Left lung (tissue), 10 donors: ENCODE data around the gene KIAA1755. TPM values are rescaled to one million over a fixed set of nuclear protein-coding genes. Genes with fewer than 3 reads are reported as not detected.

Experiments used
- ATAC-seq: fragments of 200-7000 bp; cut with Tn5 transposase; one replicate; pipeline ENCODE4 v1.9.1; 2020; ENCODE audit warnings: moderate library complexity
- DNase-seq, 4 donors: peaks; one replicate each; pipeline ENCODE4 v3.0.0-alpha.2; 2013 to 2020
- H3K27ac ChIP-seq, 2 donors: fragments of 200-600 bp; sonication (generic) in 1 of 2; one replicate each; pipeline versions ENCODE4 v1.5.0 to v1.8.0; 2020 to 2021
- H3K27me3 ChIP-seq, 2 donors: fragments of 200-600 bp; sonication (generic) in 1 of 2; one replicate each; pipeline versions ENCODE4 v1.5.0 to v1.8.0; 2020 to 2021
- H3K36me3 ChIP-seq, 2 donors: fragments of 200-600 bp; sonication (generic) in 1 of 2; one replicate each; pipeline versions ENCODE4 v1.5.0 to v1.8.0; 2020 to 2021
- H3K4me1 ChIP-seq, 2 donors: fragments of 200-600 bp; one replicate each; pipeline ENCODE4 v1.8.0; 2021
- H3K4me3 ChIP-seq, 2 donors: fragments of 200-600 bp; sonication (generic) in 1 of 2; one replicate each; pipeline versions ENCODE4 v1.5.0 to v1.8.0; 2020 to 2021; ENCODE audit warnings: mild to moderate bottlenecking in 1 of 2
- H3K9me3 ChIP-seq, 2 donors: fragments of 200-600 bp; sonication (generic) in 1 of 2; one replicate each; pipeline versions ENCODE4 v1.5.0 to v1.8.0; 2020 to 2021
- intact Hi-C, 2 donors: fragments of 100-400 bp; cut with DNase I; formaldehyde crosslinking; loops; one replicate each; pipeline versions ENCODE4 v1.11.2 to v1.14.2; 2022
- polyA plus RNA-seq, 6 donors: library from polyadenylated mRNA; unstranded; fragments of 120-200 nt; gene quantifications; one replicate each; pipeline ENCODE4 v1.2.1, GENCODE V29; 2013; ENCODE audit not compliant: insufficient read length in 6 of 6
- total RNA-seq, 2 donors: library from RNA; stranded (reverse); fragmentation: NEBNext Ultra II Directional; extraction: Animal tissue kit (Norgen Biotek cat#: 25700); gene quantifications; one replicate each; pipeline ENCODE4 v1.2.1, GENCODE V29; 2021
- TF ChIP-seq, protein P1 (sequence below), 2 donors: fragments of 200-600 bp; sonication (generic) in 1 of 2; IDR thresholded peaks; one replicate each; pipeline versions ENCODE4 v1.5.0 to v1.8.0; 2021; ENCODE audit warnings: antibody characterized with exemption in 2 of 2
- donor health status: DM: no; HTN: yes; CAD: no.
- donor health status: DM: no; HTN: no; CAD: no.

Gene KIAA1755
- total and polyA plus RNA-seq, 8 donors, result 2.6 to 6.4 (median 3.1) TPM

DNA sequence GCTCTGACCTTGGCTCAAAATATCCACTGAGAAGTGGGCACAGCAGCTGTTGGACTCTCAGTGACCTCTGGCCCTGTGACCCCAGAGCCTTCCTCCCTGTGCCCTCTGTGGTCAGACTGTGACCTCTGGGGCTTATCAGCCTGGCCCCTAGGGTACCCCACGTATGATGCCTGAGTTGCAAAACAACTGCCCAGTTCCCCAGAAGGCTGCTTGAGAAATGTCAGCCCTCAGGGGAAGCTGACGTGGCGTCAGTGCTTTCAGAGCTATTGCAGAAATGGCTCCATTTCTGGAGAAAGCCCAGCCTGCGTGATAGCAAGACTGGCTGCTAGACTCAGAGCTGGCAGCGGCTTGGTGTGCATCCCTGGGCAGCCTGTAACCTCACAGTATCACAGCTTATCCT lies 63.9 kb downstream of the KIAA1755 start:
- Histone ChIP-seq H3K27ac (peak overlapping the region; percentile 16 to 82), H3K4me1 (peaks cover 0 to 50% of the 10 kb centered on the region in 2 donors), H3K36me3 (no peaks in the 10 kb centered on the region), H3K27me3 (no peaks in the 10 kb centered on the region), H3K4me3 (no peak overlapping the region), H3K9me3 (no peaks in the 10 kb centered on the region)
- ATAC-seq (peak; percentile 58), DNase-seq (peak in 3 of 4 donors; percentile 50 to 83 (median 80))
- intact Hi-C loops, result no loop called here
- TF ChIP-seq, protein P1, sequence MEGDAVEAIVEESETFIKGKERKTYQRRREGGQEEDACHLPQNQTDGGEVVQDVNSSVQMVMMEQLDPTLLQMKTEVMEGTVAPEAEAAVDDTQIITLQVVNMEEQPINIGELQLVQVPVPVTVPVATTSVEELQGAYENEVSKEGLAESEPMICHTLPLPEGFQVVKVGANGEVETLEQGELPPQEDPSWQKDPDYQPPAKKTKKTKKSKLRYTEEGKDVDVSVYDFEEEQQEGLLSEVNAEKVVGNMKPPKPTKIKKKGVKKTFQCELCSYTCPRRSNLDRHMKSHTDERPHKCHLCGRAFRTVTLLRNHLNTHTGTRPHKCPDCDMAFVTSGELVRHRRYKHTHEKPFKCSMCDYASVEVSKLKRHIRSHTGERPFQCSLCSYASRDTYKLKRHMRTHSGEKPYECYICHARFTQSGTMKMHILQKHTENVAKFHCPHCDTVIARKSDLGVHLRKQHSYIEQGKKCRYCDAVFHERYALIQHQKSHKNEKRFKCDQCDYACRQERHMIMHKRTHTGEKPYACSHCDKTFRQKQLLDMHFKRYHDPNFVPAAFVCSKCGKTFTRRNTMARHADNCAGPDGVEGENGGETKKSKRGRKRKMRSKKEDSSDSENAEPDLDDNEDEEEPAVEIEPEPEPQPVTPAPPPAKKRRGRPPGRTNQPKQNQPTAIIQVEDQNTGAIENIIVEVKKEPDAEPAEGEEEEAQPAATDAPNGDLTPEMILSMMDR (IDR thresholded peaks at IDR 0.05), result no peak

- no peak for DNase-seq
- intact Hi-C loops, result no loop called here
- ATAC-seq, result peak; percentile 6
These were observed 64.5 kb downstream of the KIAA1755 start for GRCh38 chr20:38196076-38196475.

GRCh38 chr20:38195521-38195920 lies 65.0 kb downstream of the KIAA1755 start:
- TF ChIP-seq, protein P1 (IDR thresholded peaks at IDR 0.05), result no peak
- no peaks in the 10 kb centered on the region for H3K27me3 ChIP-seq
- H3K4me3 ChIP-seq, result no peak overlapping the region
- peaks cover 0 to 46% of the 10 kb centered on the region in 2 donors for H3K4me1 ChIP-seq
- no peaks in the 10 kb centered on the region for H3K9me3 ChIP-seq
- DNase-seq (no peak), ATAC-seq (peak; percentile 18)
- intact Hi-C loops, result no loop called here
- no peaks in the 10 kb centered on the region for H3K36me3 ChIP-seq
- H3K27ac ChIP-seq, result no peak overlapping the region

More at GRCh38 chr20:38196076-38196475, 64.5 kb downstream of the KIAA1755 start:
- no peaks in the 10 kb centered on the region for H3K27me3 ChIP-seq
- TF ChIP-seq, protein P1 (IDR thresholded peaks at IDR 0.05), result no peak
- H3K36me3 ChIP-seq, result no peaks in the 10 kb centered on the region
- H3K4me1 ChIP-seq, result peaks cover 0 to 46% of the 10 kb centered on the region in 2 donors
- no peaks in the 10 kb centered on the region for H3K9me3 ChIP-seq
- no peak overlapping the region for H3K4me3 ChIP-seq
- peak overlapping the region; percentile 16 to 82 for H3K27ac ChIP-seq

GRCh38 chr20:38194971-38195504 lies 65.5 kb downstream of the KIAA1755 start:
- peaks cover 0 to 46% of the 10 kb centered on the region in 2 donors for H3K4me1 ChIP-seq
- TF ChIP-seq, protein P1 (IDR thresholded peaks at IDR 0.05), result no peak
- H3K4me3 ChIP-seq, result no peak overlapping the region
- no peaks in the 10 kb centered on the region for H3K9me3 ChIP-seq
- intact Hi-C loops, result no loop called here
- DNase-seq, result no peak
- H3K27me3 ChIP-seq, result no peaks in the 10 kb centered on the region
- no peak overlapping the region for H3K27ac ChIP-seq
- peak; percentile 34 for ATAC-seq
- no peaks in the 10 kb centered on the region for H3K36me3 ChIP-seq

DNA sequence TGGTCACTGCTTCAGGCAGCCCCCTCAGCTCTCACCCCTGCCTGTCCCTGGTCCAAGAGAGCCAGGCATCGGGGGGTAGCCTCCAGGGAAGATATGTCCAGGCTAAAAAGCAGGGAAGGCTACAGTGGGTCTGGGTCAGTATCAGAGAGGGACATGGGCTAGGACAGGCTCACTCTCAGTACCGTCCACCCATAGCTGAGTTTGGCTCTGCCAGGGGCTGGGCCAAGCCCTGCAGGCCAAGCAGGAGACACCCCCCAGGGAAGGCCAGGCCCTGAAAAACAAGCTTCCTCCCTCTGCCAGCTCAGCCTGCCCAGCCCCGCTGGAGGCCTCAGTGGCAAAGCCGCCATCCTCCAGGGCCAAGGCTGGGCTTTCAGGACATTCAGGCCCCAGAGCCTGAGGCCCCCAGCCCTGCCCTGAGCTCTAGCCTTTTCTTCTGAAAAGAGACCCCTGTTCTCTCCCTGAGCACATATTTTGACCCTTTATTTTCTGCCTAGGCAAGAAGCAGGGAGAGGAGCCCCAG lies 66.9 kb downstream of the KIAA1755 start:
- no peak for ATAC-seq
- H3K27ac ChIP-seq, result no peak overlapping the region

More for the DNA sequence above, 66.9 kb downstream of the KIAA1755 start:
- Histone ChIP-seq H3K4me1 (peaks cover 0 to 46% of the 10 kb centered on the region in 2 donors), H3K27me3 (no peaks in the 10 kb centered on the region), H3K9me3 (no peaks in the 10 kb centered on the region), H3K36me3 (no peaks in the 10 kb centered on the region), H3K4me3 (no peak overlapping the region)
- intact Hi-C loops, result no loop called here
- TF ChIP-seq, protein P1 (IDR thresholded peaks at IDR 0.05), result no peak
- DNase-seq, result no peak
